COLO829 (cell line): ENCODE data around the gene SUSD6.
"Not testable (repeated sequence)": the region's sequence is repeated elsewhere in the genome, so short reads cannot be mapped to it uniquely, and the experiment has no call there.

Experiments
- DNase-seq: peaks from one replicate; pipeline ENCODE4 v3.0.0; 2012; ENCODE audit warnings: low spot score

Gene SUSD6

GRCh38 chr14:69713209-69713781, 101.9 kb downstream of the SUSD6 start:
- no peak for DNase-seq

- DNase-seq = no peak
These were observed 102.7 kb downstream of the SUSD6 start for GRCh38 chr14:69713993-69714679.

GRCh38 chr14:69715725-69716477, 104.5 kb downstream of the SUSD6 start:
- no peak for DNase-seq

GRCh38 chr14:69716478-69717187, 105.2 kb downstream of the SUSD6 start:
- DNase-seq = no peak

GRCh38 chr14:69718614-69719013, 107.2 kb downstream of the SUSD6 start:
- not testable (repeated sequence) for DNase-seq

- DNase-seq = no peak
These were observed 108.1 kb downstream of the SUSD6 start for GRCh38 chr14:69719501-69719951.

GRCh38 chr14:69720912-69721311, 109.5 kb downstream of the SUSD6 start:
- DNase-seq = no peak

GRCh38 chr14:69726761-69727511, 115.5 kb downstream of the SUSD6 start:
- DNase-seq = peak; percentile 70

GRCh38 chr14:69727860-69728259, 116.5 kb downstream of the SUSD6 start:
- DNase-seq = no peak

GRCh38 chr14:69731919-69732598, 120.7 kb downstream of the SUSD6 start:
- DNase-seq = not testable (repeated sequence)

GRCh38 chr14:69736405-69736804, 125.0 kb downstream of the SUSD6 start:
- not testable (repeated sequence) for DNase-seq

- DNase-seq = no peak
These were observed 129.7 kb downstream of the SUSD6 start for GRCh38 chr14:69741055-69741454.

GRCh38 chr14:69749956-69750355, 138.6 kb downstream of the SUSD6 start:
- no peak for DNase-seq

- no peak for DNase-seq
These were observed 139.1 kb downstream of the SUSD6 start for GRCh38 chr14:69750495-69750894.

- DNase-seq = no peak
These were observed 141.4 kb downstream of the SUSD6 start for GRCh38 chr14:69752773-69753172.

- no peak for DNase-seq
These were observed 142.5 kb downstream of the SUSD6 start for GRCh38 chr14:69753860-69754259.

GRCh38 chr14:69754487-69754886, 143.1 kb downstream of the SUSD6 start:
- no peak for DNase-seq

GRCh38 chr14:69755296-69755695, 143.9 kb downstream of the SUSD6 start:
- no peak for DNase-seq

- DNase-seq = no peak
These were observed 144.4 kb downstream of the SUSD6 start for GRCh38 chr14:69755784-69756183.

GRCh38 chr14:69756298-69756697, 144.9 kb downstream of the SUSD6 start:
- DNase-seq = no peak

GRCh38 chr14:69760810-69761209, 149.4 kb downstream of the SUSD6 start:
- DNase-seq = no peak
